Endothelial cell (in vitro differentiated cells): ENCODE results near the gene CROCC. TPM values are rescaled to one million over a fixed set of nuclear protein-coding genes. Genes with fewer than 3 reads are reported as not detected.
"Not testable (repeated sequence)": the region's sequence is repeated elsewhere in the genome, so short reads cannot be mapped to it uniquely, and the experiment has no call there.

Experiments
- DNase-seq: peaks from one replicate; pipeline ENCODE4 v3.0.0; 2021; ENCODE audit warnings: low spot score
- H3K27ac Mint-ChIP-seq: one replicate; pipeline ENCODE4 v1.8.0; 2021; ENCODE audit warnings: mixed read lengths, inconsistent platforms; ENCODE audit not compliant: unreplicated experiment
- H3K27me3 Mint-ChIP-seq: one replicate; pipeline ENCODE4 v1.8.0; 2021; ENCODE audit warnings: mild to moderate bottlenecking, moderate library complexity, mixed read lengths, inconsistent platforms; ENCODE audit not compliant: unreplicated experiment
- H3K36me3 Mint-ChIP-seq: one replicate; pipeline ENCODE4 v1.8.0; 2021; ENCODE audit warnings: mild to moderate bottlenecking, low read depth, mixed read lengths, inconsistent platforms; ENCODE audit not compliant: unreplicated experiment
- H3K4me1 Mint-ChIP-seq: one replicate; pipeline ENCODE4 v1.8.0; 2021; ENCODE audit warnings: mild to moderate bottlenecking, mixed read lengths, inconsistent platforms; ENCODE audit not compliant: unreplicated experiment
- H3K4me3 Mint-ChIP-seq: one replicate; pipeline ENCODE4 v1.8.0; 2021; ENCODE audit warnings: mild to moderate bottlenecking, mixed read lengths, inconsistent platforms; ENCODE audit not compliant: unreplicated experiment
- H3K9me3 Mint-ChIP-seq: one replicate; pipeline ENCODE4 v1.8.0; 2021; ENCODE audit warnings: mixed read lengths, inconsistent platforms; ENCODE audit not compliant: unreplicated experiment
- total RNA-seq: library from RNA; stranded (reverse); fragmentation: NEBNext Ultra II Directional; extraction: Animal tissue kit (Norgen Biotek cat#: 25700); gene quantifications from one replicate; pipeline ENCODE4 v1.2.1, GENCODE V29; 2021; ENCODE audit not compliant: unreplicated experiment
- TF ChIP-seq, protein P1 (sequence below): fragments of 200-600 bp; sonication (generic); IDR thresholded peaks from one replicate; pipeline ENCODE4 v1.5.0; 2021; ENCODE audit warnings: antibody characterized with exemption; ENCODE audit not compliant: unreplicated experiment

The CROCC gene
- total RNA-seq, 1 donor from 2014 or later: 38.9 TPM

DNA sequence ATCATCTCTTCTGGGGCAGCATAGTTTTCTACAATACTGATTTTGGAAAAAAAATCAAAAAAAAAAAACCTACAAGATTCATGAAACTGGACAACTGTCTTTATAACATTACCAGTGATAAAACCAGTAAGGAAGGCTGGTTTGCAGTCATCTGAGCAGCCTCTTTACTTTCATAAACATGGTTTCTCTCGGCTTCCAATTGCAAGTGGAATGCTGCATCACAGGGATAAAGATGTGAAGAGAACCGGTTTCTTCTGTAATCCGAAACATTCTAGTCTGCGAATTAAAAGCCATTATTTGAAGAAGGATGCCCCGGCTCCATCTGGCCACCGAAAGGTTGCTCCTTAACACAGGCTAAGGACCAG lies 26.5 kb upstream of the CROCC start:
- Mint-ChIP-seq H3K4me1 (peaks cover 13% of the 10 kb centered on the region), H3K27me3 (peaks cover 14% of the 10 kb centered on the region), H3K27ac (peak overlapping the region; percentile 100), H3K4me3 (peak overlapping the region; percentile 84)
- not testable (repeated sequence) for DNase-seq, H3K9me3 Mint-ChIP-seq, H3K36me3 Mint-ChIP-seq

DNA sequence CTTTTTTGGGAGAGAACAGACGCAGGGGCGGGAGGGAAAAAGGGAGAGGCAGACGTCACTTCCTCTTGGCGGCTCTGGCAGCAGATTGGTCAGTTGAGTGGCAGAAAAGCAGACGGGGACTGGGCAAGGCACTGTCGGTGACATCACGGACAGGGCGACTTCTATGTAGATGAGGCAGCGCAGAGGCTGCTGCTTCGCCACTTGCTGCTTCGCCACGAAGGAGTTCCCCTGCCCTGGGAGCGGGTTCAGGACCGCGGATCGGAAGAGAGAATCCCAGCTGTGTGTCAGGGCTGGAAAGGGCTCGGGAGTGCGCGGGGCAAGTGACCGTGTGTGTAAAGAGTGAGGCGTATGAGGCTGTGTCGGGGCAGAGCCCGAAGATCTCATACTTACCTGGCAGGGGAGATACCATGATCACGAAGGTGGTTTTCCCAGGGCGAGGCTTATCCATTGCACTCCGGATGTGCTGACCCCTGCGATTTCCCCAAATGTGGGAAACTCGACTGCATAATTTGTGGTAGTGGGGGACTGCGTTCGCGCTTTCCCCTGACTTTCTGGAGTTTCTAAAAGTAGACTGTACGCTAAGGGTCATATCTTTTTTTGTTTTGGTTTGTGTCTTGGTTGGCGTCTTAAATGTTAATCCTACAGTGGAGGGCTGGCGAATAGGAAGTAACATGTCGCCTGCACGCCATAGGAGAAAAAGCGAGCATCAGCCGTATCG lies 26.0 kb upstream of the CROCC start, which contains the start of gene RNU1-2:
TSS of gene RNU1-2 (plus strand) at position 383 of the 718 bp plus-strand sequence.
- Mint-ChIP-seq H3K27me3 (peaks cover 14% of the 10 kb centered on the region), H3K4me1 (peaks cover 13% of the 10 kb centered on the region), H3K4me3 (peak within 1 kb of the TSS; percentile 84), H3K27ac (peak within 1 kb of the TSS; percentile 100)
- DNase-seq: peak; percentile 66
- not testable (repeated sequence) for H3K9me3 Mint-ChIP-seq, H3K36me3 Mint-ChIP-seq

DNA sequence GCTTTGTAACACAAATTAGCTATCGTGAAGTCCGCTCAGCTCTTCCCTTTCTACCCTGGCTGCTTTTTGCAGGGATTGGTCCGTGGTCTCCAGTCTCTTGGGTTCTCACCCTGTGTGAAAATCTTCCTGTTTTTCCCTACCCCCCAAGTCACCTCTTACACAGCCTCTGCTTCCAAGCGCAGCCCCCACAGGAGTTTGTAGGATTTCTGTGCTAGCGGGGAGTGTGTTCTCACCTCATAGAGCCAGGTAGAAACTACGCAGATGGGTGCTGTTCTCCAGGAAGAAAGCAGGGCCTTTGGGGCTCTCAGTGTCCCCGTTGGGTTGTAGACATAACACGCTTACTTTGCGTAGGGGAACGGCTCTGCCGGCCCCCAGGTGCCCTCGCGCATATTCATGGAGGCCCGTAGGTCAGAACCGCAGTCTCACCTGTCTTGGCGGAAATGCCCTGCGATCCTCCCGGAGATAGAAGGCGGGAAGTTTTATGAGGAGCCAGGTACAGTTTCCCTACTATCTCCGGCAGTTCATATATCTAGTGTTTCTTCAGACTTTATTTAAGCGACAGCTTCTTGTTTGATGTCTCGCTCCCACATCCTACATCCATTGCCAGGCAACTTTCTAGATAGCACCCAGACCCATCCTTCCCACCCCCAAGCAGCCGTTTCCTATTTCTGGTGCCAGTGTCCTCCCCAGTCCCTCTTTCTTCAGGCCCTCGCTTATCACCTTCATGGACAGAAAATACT lies 25.2 kb upstream of the CROCC start:
- not testable (repeated sequence) for DNase-seq, H3K36me3 Mint-ChIP-seq, H3K9me3 Mint-ChIP-seq
- peak overlapping the region; percentile 84 for H3K4me3 Mint-ChIP-seq
- H3K4me1 Mint-ChIP-seq: peaks cover 13% of the 10 kb centered on the region
- H3K27me3 Mint-ChIP-seq: peaks cover 14% of the 10 kb centered on the region
- H3K27ac Mint-ChIP-seq: peak overlapping the region; percentile 93

DNA sequence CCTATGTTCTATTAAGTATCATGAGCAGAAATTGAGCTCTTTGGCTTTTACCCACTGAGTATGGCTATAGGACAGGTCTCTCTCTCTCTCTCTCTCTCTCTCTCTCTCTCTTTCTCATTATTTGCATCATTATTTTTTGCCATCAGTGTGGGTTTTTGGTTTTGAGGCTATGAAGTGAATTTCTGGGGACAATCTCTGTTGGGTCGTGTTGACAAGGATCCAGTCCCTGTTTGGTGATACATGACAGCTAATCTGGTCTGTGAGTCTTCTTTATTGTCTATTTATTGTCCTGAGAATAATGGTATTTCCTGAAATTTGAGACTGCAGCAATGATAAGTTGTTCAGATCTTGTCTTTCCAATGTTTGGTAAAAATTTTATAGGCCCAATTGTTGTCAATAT lies 24.1 kb upstream of the CROCC start:
- Mint-ChIP-seq H3K4me1 (peaks cover 13% of the 10 kb centered on the region), H3K27me3 (peaks cover 12% of the 10 kb centered on the region), H3K27ac (peak overlapping the region; percentile 28)
- not testable (repeated sequence) for H3K4me3 Mint-ChIP-seq, DNase-seq, H3K9me3 Mint-ChIP-seq, H3K36me3 Mint-ChIP-seq

DNA sequence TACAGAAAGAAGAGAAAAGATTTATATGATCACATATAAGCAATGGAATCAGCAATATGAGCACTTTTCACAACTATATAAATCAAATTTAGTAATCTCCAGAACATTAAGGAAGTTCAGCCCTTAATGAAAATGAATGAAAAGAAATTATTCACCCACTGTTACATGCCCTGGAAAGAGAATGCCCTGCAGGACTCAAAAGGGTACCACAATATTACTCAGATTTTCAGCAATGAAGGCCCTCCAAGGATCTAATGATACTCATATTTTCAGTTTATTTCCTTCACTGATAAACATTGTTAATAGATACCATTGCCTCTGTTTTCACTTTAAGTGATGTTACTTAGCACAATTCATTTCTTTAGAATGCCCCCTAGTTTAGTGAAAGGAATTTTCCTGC lies 23.4 kb upstream of the CROCC start:
- not testable (repeated sequence) for H3K4me3 Mint-ChIP-seq

DNA sequence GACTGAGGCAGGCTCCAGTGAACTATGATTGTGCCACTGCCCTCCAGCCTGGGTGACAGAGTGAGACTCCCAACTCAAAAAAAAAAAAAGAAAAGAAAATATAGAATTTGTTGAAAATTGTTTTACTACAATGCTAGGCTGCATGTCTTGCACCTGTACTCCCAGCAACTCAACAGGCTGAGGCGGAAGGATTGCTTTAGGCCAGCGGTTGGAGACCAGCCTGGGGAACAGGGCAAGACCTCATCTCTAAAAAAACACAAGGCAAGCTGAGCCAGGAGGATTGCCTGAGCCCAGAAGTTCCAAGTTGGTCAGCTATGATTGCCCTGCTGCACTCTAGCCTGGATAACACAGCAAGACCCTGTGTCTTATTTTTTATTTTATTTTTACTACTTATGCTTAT lies 22.7 kb upstream of the CROCC start:
- H3K27me3 Mint-ChIP-seq: peaks cover 13% of the 10 kb centered on the region
- H3K36me3 Mint-ChIP-seq, H3K27ac Mint-ChIP-seq, H3K9me3 Mint-ChIP-seq, DNase-seq, H3K4me3 Mint-ChIP-seq: not testable (repeated sequence)
- H3K4me1 Mint-ChIP-seq: peaks cover 20% of the 10 kb centered on the region

More for the DNA sequence above, 23.4 kb upstream of the CROCC start:
- H3K9me3 Mint-ChIP-seq, H3K36me3 Mint-ChIP-seq, H3K27ac Mint-ChIP-seq, DNase-seq: not testable (repeated sequence)
- Mint-ChIP-seq H3K4me1 (peaks cover 16% of the 10 kb centered on the region), H3K27me3 (peaks cover 11% of the 10 kb centered on the region)

DNA sequence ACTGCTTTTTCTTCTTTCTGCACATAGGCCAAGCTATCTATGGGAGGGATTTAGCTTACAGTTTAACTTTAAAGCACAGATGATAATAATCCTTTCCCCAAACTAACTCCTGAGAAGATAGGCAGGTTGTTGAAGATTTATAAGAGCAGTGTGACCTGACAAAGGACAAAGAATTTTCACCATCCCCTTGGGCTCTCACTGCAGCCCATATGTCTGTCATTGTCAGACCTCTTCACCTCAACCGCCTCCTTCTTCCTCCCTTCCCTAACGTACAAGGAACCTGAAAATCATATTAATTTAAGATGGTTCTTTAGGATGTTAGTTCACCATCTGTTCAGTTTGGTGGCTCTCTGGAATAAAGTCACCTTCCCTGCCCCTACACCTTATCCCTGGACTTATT lies 21.0 kb upstream of the CROCC start:
- Mint-ChIP-seq H3K27ac (peak overlapping the region; percentile 33), H3K36me3 (peaks cover 3% of the 10 kb centered on the region)

DNA sequence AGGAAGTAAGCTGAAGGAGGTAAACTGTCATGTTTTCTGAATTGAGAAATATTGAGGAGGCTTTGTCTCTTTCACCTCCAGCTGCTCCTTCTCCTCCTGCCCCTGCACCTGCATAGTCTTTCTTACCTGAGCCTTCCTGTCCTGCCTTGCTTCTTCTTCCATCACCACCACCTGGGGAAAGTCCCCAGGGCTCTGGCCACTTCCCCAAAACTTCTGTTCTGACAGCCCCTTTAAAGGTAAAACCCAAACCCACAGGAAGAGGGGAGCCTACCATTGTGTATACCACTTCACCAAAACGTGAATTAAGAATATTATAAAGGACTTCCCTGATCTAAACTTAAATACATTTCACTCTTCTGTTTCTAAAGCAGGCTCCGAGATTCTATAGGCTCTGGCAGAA lies 20.4 kb upstream of the CROCC start:
- H3K4me1 Mint-ChIP-seq: peaks cover 16% of the 10 kb centered on the region
- DNase-seq, H3K36me3 Mint-ChIP-seq, H3K27me3 Mint-ChIP-seq, H3K9me3 Mint-ChIP-seq, H3K4me3 Mint-ChIP-seq: not testable (repeated sequence)
- peak overlapping the region; percentile 39 for H3K27ac Mint-ChIP-seq

More for the DNA sequence above, 21.0 kb upstream of the CROCC start:
- Mint-ChIP-seq H3K27me3 (peaks cover 9% of the 10 kb centered on the region), H3K9me3 (no peaks in the 10 kb centered on the region), H3K4me3 (no peak overlapping the region), H3K4me1 (peaks cover 18% of the 10 kb centered on the region)
- no peak for DNase-seq
- TF ChIP-seq, protein P1, sequence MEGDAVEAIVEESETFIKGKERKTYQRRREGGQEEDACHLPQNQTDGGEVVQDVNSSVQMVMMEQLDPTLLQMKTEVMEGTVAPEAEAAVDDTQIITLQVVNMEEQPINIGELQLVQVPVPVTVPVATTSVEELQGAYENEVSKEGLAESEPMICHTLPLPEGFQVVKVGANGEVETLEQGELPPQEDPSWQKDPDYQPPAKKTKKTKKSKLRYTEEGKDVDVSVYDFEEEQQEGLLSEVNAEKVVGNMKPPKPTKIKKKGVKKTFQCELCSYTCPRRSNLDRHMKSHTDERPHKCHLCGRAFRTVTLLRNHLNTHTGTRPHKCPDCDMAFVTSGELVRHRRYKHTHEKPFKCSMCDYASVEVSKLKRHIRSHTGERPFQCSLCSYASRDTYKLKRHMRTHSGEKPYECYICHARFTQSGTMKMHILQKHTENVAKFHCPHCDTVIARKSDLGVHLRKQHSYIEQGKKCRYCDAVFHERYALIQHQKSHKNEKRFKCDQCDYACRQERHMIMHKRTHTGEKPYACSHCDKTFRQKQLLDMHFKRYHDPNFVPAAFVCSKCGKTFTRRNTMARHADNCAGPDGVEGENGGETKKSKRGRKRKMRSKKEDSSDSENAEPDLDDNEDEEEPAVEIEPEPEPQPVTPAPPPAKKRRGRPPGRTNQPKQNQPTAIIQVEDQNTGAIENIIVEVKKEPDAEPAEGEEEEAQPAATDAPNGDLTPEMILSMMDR: no peak
